Right kidney (tissue), 9 donors: ENCODE results near the gene FXYD3.

Experiments used
- DNase-seq: peaks from one replicate; pipeline ENCODE4 v3.0.0-alpha.2; 2016
- long read RNA-seq, 8 donors: transcript quantifications; one replicate each; lab custom pipeline, GENCODE V29; 2026

FXYD3 gene, protein sequence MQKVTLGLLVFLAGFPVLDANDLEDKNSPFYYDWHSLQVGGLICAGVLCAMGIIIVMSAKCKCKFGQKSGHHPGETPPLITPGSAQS
- long read RNA-seq, donor 1, partial matches to known transcripts = 33 of 35 reads
- long read RNA-seq, donor 1, other reads (novel, unspliced or antisense) = 0 of 35 reads
- long read RNA-seq, donor 2, partial matches to known transcripts = 5 of 6 reads
- long read RNA-seq, donor 2, other reads (novel, unspliced or antisense) = 0 of 6 reads
- long read RNA-seq, donor 3, partial matches to known transcripts = 0 of 1 reads
- long read RNA-seq, donor 3, other reads (novel, unspliced or antisense) = 0 of 1 reads
- long read RNA-seq, donor 4, partial matches to known transcripts = 17 of 17 reads
- long read RNA-seq, donor 4, other reads (novel, unspliced or antisense) = 0 of 17 reads
- long read RNA-seq, donor 5, partial matches to known transcripts = 0 of 1 reads
- long read RNA-seq, donor 5, other reads (novel, unspliced or antisense) = 0 of 1 reads
- long read RNA-seq, donor 6, partial matches to known transcripts = 27 of 27 reads
- long read RNA-seq, donor 6, other reads (novel, unspliced or antisense) = 0 of 27 reads
- long read RNA-seq, donor 7 = 0 reads
- long read RNA-seq, donor 8, partial matches to known transcripts = 12 of 13 reads
- long read RNA-seq, donor 8, other reads (novel, unspliced or antisense) = 0 of 13 reads

- DNase-seq = no peak
These were observed at the start of gene FXYD3 for GRCh38 chr19:35115177-35115951. Gene FXYD3 (plus strand): TSS chr19:35115823. CDS start chr19:35119377, 3,554 bp downstream.

DNA sequence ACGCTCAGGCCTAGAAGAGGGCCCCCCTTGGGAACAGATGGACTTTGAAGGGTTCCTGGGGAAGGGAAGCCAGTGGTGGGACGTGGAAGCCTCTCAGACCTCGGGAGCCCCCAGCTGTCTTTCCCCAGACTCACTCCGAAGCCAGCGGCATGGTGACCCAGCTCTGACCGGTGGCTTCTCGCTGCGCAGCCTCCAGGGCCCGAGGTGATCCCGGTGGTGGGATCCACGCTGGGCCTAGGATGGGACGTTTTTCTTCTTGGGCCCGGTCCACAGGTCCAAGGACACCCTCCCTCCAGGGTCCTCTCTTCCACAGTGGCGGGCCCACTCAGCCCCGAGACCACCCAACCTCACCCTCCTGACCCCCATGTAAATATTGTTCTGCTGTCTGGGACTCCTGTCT, 49.5 kb upstream of the FXYD3 start:
- no peak for DNase-seq

DNA sequence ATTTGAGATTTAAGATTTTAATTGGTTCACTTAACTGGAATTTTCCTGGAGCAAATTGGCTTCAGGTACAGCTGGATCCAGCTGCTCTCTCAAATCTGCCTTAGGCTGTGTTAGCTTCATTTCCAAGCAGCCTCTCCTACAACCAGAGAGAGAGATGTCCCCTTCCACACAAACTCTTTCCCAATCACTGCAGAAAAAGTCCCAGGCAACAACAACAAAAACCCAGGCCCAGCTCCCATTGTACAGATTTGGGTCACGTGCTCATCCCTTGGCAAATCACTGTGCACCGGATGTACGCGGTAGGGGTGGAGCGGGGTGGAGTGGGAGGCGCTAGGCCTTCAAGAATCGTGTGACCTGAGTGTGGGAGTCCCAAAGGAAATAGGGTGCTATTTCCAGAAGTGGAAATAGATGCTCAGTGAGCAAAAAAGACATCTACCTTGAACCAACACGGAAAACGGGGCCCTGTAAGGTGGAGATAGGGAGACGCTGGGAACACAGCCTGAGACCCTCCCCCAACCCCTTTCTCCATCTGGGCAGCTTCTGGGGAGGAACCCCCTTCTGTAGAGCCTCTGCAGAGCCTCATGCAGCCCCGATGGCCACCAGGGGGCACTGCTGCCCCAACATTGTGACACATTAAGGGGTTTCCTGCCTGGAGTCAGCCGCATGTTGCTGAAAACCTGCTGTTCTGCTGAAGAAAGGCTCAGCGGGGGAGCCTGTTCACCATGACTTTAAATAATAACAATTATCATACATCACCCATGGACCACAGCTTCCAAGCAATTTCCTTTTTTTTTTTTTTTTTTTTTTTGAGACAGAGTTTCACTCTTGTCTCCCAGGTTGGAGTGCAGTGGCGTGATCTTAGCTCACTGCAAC, 48.7 kb upstream of the FXYD3 start:
- peak; percentile 53 for DNase-seq

GRCh38 chr19:35068941-35069634, 46.5 kb upstream of the FXYD3 start:
- no peak for DNase-seq

GRCh38 chr19:35069696-35070095, 45.9 kb upstream of the FXYD3 start:
- DNase-seq = no peak

DNA sequence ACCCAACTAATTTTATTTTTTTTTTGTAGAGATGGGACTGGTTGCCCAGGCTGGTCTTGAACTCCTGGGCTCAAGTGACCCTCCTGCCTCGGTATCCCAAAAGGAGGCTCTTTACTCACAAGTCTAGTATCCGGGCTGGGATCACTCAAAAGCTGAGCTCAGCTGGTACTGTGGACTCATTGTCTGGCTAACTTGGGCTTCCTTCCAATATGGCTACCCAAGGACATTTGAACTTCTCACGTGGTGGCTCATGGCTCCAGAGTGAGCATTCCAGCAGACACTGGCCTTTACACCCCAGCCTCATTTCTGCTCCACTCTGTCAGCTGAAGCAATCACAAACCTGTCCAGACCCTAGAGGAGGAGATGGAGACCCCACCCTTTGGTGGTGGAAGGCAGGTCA, 45.2 kb upstream of the FXYD3 start:
- no peak for DNase-seq

DNA sequence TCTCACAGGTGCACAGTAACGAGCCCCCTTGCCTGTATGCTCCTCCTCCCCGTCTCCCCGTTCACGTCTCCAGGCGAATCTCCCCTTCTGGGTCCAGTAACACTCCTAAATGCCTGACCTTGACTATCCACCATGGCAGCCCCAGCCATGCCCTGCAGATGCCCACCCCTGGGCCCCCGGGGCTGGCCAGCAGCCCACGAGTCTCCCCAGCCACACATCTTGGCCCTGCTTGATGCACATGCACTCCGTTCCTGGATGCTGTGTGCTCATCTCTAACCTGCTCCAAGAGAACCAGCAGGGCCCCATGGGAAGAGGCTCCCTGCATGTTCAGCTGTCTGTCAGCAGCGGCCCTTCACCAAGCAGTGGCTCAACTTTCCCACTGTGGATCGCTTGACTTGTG, 42.1 kb upstream of the FXYD3 start:
- DNase-seq = no peak

GRCh38 chr19:35073941-35074340, 41.7 kb upstream of the FXYD3 start:
- DNase-seq = no peak

DNA sequence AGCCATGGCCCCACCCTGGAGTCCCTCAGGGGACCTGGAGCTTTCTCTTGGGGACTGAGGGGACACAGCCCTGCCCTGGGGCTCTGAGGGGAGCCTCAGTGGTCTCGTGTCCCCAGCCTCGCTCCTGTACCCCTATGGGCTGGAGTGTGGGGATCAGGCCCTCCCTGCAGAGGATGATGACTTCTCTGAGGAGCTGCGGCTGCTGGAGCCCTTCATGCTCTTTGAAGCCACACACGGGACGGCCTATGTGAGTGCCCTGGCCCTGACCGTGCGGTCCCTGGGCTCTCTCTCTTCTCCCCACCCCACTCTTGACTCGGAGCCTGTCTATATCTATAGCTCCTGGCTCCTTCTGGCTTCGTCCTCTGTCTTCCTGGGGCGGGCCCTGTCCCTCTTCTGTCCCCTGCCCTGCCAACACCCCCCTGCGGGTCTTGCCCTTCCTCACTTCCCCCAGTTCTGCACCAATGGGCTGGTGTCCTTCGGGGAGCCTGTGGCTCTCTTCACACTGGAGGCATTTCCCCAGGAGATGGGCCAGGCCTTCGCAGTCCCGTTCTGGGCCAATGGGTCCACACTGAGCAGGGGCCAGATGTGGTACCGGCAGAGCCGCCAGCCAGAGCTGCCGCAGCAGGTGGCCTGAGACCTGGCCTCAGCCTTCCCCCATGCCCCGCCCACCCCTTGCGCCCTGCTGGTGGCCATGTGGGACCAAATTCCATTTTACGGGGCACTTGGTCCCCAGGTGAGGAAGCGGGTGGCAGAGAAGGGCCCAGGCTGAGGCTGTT, 41.0 kb upstream of the FXYD3 start:
- no peak for DNase-seq

DNA sequence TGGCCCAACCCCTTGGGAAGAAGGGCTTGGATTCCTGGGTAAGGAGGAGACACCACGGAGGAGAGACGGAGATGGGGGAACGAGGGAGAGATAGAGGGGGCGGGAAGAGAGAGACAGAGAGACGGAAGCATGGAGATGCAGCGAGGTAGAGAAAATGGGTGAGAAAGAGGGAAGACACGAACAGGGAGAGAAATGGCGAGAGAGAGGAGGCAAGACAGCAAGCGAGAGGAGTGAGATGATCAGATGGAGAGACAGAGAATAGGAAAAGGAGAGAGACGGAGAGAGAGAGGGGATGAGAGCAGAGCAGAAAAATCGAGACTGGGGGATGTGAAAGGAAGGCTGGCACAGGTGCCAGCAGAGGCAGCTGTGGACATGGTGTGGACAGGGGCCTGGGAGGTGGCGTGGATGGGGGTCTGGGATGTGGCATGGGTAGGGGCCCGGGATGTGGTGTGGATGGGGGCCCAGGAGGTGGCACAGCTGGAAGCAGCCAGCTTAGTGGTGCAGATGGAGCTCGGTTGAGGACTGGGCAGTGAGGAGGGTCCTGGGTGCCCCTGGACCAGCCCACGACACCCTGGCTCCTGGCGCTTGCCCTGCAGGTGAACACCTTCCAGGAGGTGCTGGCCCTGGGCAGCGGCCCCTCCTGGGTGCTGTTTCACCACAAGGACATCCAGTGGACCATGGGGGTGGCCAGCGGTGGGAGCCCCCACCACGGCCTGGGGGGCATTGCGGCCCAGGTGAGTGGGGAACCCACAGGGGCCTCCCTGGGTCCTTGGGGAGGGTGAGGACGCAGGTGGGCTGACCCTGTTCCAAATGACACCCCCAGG, 40.2 kb upstream of the FXYD3 start:
- no peak for DNase-seq

- no peak for DNase-seq
These were observed 39.6 kb upstream of the FXYD3 start for GRCh38 chr19:35076026-35076370.

GRCh38 chr19:35076657-35077056, 39.0 kb upstream of the FXYD3 start:
- no peak for DNase-seq

- DNase-seq = no peak
These were observed 38.0 kb upstream of the FXYD3 start for GRCh38 chr19:35077411-35078223.

DNA sequence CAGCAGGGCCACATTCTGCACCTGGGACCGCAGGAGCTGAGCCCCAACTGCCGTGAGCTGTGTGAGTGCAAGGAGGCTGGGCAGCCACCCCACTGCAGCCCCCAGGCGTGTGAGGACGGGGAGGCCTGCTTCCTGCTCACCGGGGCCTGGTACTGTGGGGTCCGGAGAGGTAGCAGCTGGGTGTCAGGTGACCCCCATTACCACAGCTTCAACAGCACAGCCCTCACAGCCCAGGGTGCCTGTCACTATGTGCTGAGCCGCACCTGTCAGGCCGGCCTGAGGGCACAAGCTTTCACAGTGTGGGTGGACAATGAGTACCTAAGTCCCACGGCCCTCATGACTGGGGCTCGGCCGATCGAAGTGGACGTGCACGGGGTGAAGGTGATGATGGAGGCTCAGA, 35.8 kb upstream of the FXYD3 start:
- DNase-seq = no peak

DNA sequence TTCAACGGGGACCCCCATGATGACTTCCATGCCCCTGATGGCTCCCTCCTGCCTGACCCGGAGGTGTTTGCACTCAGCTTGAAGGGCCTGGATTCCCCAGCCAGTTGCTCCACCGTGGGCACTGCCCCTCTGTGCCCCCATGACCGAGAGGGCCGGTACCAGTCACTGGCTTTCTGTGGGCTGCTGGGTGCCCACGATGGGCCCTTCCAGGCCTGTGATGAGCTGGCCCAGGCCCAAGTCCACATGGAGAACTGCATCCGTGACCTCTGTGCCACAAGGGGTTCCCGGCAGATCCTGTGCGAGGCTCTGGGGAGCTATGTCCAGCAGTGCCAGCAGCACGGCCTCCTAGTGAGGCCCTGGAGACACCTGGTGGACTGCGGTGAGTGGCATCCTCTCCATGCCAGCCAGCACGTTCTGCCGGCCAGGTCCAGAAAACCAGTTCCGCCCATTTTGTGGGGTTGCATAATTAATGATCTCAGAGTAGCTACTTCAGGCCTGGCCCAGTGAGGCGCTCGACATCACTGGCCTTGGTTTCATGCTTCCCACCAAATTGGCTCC, 34.9 kb upstream of the FXYD3 start:
- DNase-seq = no peak

GRCh38 chr19:35081201-35081600, 34.4 kb upstream of the FXYD3 start:
- DNase-seq = no peak

DNA sequence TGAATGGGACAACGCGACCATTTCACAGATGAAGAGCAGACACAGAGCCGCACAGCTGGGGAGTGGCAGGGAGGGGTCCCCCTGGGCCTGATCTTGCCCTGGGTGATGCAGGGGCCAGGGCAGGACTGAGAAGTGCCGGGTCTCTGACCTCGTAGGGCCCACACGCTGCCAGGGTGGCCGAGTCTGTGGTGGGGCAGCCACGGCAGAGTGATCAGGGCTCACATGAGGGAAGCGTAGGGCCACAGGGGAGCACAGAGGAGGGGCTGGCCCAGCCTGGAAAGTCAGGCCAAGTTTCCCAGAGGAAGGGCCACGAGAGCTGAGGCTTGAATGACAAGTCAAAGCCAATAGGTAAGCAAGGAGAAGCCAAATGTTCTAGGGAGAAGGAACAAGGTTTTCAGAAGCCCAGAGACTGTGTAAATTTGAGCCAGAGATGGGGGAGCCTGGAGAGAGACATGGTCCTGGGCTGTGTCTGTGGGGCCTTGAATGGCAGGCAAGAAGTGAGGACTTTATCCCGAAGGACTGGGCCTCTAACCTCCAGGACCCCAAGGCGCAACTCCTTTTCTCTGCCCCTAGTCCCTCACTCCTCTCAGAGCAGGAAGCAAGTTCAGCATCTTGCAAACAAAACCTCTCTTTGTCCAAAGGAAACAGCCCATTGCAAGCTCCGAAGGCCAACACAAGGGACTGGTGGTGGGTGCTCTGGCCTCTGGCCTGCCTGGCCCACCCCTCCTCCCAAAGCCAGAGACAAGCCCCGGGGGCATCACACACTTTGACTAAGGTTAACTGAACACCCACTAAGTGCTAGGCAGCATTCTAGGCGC, 31.7 kb upstream of the FXYD3 start:
- DNase-seq = no peak

DNA sequence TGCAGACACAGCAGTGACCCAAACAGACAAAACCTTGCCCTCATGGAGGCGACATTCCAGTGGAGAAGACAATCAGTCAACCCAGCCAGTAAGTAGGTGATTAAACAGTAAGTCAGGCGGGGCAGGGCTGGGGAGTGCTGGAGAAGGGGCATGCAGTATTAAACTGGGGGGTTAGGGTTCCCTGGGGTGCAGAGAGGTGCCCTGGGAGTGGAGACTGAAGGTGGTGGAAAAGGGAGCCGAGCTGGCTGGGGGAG, 31.2 kb upstream of the FXYD3 start:
- no peak for DNase-seq
